Measurements from ENCODE around the gene TCF4.

DNA sequence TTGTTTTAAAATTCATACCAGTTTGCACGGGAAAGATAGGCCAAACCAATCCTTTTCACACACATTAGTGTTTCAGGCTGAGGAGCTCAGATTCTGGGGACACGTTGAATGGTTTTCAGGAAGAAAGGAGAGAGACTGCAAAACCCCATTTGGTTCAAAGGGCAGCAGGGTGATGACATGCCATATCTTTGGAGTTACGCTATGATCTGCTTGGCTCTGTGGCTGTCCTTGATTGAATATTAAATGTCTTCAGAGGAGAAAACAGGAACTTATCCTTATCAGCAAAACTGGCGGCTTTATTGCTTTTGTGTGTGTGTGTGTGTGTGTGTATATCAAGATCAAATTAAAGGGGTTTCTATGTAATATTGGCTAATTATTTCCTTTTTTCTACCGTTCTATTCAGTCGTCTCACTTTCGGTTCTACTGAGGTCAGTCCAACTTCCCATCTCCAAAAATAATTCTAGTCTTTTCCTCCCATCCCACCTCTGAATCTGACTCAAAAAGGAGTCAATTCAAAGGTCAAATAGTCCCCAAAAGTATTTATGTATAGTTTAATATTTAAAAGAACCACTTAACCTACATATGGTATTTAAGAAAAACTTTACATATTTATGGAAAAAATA lies 335.8 kb downstream of the TCF4 start:
- TF ChIP-seq, protein P1, sequence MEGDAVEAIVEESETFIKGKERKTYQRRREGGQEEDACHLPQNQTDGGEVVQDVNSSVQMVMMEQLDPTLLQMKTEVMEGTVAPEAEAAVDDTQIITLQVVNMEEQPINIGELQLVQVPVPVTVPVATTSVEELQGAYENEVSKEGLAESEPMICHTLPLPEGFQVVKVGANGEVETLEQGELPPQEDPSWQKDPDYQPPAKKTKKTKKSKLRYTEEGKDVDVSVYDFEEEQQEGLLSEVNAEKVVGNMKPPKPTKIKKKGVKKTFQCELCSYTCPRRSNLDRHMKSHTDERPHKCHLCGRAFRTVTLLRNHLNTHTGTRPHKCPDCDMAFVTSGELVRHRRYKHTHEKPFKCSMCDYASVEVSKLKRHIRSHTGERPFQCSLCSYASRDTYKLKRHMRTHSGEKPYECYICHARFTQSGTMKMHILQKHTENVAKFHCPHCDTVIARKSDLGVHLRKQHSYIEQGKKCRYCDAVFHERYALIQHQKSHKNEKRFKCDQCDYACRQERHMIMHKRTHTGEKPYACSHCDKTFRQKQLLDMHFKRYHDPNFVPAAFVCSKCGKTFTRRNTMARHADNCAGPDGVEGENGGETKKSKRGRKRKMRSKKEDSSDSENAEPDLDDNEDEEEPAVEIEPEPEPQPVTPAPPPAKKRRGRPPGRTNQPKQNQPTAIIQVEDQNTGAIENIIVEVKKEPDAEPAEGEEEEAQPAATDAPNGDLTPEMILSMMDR (conservative IDR thresholded peaks at IDR 0.05; ENCODE audit: low read depth, low read length), result no peak
- no peak for TF ChIP-seq EZH2 (IDR thresholded peaks at IDR 0.05; ENCODE audit: borderline replicate concordance, low read depth, low read length, poor library complexity, severe bottlenecking)

All from A673 (cell line).